Measurements from ENCODE around the gene DCTPP1.
A peak's percentile ranks its signal among the peaks of the same experiment; 100 is the strongest.

The DCTPP1 gene

DNA sequence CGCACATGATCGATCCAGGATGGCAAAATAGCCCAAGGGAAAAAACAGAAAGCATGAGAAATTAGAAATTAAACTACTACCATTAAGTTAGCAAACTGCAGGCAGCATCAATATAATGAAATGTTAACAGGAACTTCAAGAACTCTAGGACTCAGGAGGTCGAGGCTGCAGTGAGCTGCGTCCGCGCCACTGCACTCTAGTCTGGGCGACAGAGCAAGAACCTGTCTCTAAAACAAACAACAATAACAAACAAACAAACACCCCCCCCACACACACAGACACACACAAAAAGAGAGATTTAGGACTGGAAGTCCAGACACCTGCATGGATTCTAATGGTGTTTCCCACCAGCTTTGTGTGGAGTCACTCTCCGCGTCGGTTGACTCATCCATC is 16.4 kb upstream of the DCTPP1 start:
- DNase-seq = no peak

DNA sequence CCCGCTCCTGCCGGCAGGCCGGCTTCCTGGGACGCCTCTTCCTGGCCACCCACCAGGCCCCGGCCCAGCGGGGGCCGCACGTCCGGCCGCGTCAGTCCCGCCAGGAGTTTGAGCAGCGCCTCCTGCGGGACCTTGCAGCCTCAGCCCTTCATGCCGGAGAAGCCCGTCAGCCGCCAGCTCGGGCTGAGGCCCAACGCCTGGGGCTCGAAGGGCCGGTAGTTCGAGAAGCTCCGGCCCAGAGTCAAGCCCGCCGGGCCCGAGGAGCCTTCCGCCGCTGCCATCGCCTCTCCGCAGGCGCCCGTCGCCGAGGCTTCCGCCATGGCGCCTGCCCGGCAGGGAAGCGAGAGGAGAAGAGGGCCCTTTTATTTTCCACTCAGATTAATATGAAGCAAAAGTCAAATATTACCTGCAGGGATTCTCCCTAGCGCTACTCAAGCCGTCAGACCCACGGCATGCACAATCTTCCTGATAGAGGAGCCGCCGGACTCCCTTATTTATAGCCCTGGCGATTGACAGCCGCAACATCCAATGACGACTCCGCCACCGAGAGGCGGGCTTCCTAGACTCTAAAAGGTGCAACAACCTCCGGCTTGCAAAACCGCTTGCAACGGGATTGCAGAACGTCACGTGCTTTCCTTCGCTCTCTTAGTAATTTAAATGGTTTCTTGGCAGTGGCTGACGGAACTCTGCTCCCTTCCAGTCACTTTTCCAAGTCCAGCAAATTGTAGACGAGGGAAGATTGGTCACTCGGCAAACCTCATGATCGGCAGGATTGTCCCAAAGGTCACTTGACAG is 15.8 kb upstream of the DCTPP1 start, which contains the start of gene SEPHS2:
TSS of gene SEPHS2 (minus strand) at position 467 of the 795 bp plus-strand sequence. CDS start at position 320, 147 bp downstream.
- DNase-seq = peak; percentile 91

DNA sequence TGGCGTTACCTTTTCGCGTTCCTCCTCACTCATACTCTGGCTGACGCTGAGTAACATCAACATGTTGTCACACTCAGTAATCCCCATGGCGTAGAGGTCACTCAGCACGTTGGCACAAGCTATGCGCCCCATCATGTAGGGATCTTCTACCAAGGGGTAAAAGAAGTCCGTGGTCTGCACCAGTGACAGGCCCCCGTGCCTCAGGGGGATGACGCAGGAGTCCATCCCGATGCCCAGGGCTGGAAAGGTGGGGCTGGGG is 15.2 kb upstream of the DCTPP1 start:
- DNase-seq = no peak

DNA sequence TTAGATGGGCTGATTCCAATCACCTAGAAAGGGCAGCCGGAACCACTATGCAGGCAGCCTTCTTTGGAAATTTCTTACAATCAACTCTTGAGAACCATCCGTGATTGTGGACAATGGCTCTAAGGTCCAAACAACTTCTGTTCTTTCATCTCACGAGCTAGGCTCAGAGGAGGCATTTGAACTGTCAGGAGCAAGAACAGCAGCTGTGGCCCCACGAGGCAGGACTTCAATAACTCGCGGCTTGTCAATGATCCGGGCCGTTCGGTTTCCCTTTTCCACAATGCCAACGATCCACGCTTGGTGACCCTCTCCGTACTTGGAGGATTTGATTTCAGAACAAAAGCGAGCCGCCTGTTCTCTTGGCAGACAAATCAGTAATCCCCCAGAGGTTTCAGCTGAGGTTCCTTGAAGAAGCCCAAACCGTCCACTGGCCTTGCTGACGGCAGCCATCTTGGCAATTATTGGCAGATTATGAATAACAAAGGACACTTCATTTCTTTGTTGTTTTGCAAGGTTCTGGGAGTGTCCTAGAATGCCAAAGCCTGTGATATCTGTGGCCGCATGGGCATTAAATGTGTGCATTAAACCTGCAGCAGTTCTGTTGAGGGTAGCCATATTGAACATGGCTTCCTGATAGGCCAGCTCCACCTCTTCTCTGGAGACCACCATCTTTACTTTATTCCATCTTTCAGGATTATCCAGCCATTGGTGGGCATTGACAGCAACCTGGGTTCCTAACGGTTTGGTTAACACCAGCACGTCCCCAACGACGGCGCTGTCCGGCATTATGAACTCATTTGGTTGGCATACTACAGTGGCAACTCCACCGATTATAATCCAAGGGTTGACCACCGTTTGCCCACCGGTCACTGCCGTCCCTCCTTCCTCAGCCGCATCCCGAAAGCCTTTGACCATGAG is 14.7 kb upstream of the DCTPP1 start:
- DNase-seq = no peak

DNA sequence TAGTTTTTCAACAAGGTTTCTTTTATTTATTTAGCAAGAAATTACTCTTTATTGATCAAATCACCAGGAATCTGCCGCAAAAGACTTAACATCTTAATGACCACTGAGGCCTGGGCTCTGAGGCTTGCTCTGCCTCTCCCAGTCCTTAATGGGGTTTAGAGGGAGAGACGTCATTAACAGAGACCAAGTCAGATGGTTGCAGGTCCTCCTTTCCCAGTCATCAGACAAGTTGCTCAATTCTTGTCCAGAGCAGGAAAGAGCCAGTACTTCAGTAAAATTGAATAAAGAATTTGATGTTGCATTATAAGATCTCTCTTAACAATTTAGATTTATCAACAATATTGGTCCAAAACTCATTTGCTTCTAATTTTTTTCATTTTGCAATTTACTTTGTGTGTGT is 13.8 kb upstream of the DCTPP1 start:
- DNase-seq = no peak

DNA sequence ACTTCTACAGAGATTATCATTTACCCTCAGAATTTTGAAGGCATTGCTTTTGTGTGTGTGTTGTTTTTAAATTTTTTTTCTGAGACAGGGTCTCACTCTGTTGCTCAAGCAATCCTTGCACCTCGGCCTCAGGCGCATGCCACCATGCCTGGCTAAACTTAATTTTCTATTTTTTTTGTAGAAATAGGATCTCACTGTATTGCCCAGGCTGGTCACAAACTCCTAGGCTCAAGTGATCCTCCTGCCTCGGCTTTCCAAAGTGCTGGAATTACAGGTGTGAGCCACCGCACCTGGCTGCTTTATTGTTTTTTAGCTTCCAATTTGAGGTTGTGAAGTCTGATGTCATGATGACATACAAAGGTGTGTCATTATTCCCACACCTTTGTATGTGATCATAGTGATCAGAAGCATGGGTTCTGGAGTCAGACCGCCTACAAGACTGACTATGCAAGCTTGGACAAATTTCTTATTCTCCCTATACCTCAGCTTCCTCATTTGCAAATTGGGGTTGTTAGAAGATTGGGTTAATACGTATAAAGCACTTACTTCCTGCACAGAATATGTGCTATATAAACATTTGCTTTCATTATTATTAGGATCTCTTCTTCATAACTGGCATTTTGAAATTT is 10.0 kb upstream of the DCTPP1 start:
- DNase-seq = no peak

DNA sequence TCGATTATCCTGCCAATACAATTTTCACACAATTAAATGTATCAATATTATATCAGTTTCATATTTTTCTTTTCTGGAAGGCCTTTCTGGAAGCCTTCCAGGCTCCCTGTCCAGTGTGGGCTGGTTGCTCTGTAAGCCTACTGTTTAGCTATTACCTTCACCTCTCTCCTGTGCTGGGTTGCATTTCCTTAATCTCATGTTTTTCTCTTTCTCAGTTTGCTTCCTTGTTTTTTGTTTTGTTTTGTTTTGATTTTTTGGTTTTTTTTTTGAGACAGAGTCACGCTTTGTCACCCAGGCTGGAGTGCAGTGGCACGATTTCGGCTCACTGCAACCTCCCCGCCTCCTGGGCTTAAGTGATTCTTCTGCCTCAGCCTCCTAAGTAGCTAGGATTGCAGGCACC is 9.0 kb upstream of the DCTPP1 start:
- no peak for DNase-seq

DNA sequence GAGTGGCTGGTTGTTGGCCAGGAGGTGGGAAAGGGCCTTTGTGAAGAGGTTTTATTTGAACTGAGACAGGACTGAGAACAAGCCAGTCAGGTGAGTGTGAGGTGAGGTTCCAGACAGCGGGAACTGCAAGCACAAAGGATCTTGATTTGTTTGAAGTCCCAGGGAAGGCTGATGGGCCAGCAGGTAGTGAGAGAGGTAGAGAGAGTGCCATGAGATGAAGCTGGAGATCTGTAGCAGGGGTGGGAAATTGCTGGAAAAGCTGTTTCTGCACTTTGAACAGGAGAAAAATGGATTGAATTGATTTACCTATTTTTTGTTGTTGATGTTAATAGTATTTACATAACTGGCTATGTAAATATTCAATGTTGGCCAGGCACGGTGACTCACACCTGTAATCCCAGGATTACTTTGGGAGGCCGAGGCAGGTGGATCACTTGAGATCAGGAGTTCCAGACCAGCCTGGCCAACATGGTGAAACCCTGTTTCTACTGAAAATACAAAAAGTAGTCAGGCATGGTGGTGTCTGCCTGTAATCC is 7.7 kb upstream of the DCTPP1 start:
- DNase-seq = no peak

DNA sequence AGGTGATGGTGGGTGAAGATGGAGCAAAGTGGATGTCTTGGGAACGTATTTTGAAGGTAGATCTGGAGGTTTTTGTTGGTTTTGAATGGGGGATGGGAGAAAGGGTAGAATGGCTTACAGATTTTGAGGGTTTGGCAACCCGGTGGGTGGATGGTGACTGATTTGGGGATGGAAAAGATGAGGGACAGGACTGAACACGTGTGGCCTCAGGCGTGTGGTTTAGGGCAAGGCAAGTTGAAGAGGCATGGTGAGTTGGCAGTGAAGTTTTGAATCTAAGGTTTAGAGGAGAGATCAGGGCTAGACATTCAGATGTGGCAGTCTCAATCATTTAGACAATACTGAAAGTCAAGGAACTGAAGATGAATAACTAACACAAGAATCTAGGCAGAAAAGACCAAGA is 5.0 kb upstream of the DCTPP1 start:
- DNase-seq = no peak

DNA sequence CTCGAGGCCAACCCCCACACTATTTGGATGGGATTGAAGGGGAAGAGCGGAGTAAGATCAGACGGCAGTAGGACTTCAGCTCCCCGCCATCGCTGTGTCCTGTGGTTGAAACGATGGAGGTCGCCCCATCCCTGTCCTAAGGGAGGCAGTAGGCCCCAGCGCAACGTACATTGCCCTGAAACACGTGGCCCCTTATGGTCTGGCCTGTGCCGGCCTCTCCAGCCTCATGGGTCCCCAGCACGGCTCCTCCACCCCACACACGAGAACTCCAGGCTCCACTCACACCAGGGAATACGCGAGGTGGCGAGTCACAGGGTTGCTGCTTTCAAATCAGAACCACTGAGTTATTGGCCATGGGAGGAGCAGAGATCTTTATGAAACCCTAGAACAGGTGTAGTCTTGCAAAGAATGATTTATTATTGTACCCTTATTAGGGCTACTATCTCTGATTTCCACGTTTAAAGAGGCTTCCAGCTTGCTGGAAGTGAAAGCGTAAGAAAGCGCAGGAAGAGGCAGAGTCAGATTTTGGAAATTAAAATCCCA is 669 bp upstream of the DCTPP1 start:
- DNase-seq = no peak

DNA sequence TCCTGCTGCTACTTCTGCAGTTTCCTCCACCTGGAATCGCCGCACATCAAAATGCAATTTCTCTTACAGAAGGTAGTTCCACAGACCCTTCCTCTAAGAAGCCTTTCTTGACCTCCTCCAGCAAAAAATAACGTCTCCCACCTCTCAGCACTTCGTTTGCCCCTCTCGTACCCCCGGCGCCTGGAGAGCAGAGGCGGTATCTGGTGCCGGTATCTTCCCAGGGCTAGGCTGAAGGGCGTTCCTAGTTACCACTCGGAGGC is 482 bp downstream of the DCTPP1 start:
- DNase-seq = no peak

DNA sequence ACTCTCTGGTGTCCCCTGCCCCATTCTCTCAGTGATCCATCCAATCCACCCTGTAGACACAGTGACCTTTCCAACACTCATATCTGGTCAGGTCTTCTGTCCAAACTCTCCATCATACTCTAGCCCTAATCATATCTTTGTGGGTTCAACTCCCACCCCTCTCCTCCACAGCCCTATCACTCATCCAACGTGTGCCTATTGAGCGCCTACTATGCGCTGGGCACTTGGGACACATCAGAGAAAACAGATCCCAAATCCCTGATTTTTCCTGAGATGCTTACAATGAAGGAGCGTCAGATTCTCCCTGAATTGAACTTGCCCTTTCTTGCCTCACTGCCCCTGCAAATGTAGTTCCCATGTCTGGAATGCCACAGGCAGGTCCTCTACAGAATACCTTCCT is 1.8 kb downstream of the DCTPP1 start:
- DNase-seq = no peak

DNA sequence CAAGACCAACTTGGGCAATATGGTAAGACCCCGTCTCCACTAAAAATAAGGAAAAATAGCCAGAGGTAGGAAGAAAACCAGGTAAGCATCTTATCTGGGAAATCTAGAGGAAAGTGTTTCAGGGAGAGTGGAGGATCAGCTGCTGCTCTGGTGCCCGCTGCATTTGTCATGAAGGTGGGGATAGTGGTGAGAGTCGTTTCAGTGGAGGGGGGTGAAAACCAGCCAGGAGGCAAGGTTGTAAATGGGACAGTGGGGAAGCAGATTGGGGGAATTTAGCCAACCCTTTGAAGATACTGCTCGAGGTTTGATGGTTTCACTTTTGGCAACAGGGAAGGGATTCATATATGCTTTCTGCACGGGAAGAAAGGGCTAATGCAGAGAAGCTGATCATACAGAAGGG is 8.8 kb downstream of the DCTPP1 start:
- DNase-seq = no peak

DNA sequence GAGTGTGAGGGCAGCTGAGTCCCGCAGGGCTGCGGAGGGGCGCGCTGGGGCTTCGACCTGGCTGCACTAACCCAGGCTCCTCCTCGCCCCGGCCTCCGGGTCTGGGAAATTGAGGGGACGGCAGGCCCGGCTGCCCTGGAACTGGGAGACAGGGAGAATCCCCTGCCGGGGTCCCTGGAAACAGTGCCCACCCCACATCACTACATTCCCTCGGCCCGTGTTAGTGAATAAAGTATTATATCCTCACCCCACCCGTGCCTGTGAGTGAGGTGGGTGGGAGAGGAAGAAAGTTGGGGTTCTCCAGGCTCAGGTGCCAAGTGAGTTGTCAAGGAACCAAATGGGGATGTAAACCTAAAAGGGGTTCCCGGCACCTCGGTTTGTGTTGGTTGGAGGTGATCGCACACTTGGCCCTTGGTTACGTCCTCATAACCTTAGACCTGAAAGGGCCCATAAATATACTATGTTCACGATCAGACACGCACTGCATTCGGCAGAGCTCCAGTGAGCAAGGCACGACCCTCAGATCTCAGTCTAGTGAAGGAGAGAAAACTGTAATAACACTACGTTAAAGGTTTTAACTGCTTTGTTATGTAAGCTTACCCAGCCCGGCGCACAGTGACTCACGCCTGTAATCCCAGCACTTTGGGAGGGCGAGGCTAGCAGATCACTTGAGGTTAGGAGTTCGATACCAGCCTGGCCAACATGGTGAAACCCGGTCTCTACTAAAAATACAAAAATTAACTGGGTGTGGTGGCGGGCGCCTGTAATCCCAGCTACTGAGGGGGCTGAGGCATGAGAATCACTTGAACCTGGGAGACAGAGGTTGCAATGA is 11.3 kb downstream of the DCTPP1 start:
- no peak for DNase-seq

DNA sequence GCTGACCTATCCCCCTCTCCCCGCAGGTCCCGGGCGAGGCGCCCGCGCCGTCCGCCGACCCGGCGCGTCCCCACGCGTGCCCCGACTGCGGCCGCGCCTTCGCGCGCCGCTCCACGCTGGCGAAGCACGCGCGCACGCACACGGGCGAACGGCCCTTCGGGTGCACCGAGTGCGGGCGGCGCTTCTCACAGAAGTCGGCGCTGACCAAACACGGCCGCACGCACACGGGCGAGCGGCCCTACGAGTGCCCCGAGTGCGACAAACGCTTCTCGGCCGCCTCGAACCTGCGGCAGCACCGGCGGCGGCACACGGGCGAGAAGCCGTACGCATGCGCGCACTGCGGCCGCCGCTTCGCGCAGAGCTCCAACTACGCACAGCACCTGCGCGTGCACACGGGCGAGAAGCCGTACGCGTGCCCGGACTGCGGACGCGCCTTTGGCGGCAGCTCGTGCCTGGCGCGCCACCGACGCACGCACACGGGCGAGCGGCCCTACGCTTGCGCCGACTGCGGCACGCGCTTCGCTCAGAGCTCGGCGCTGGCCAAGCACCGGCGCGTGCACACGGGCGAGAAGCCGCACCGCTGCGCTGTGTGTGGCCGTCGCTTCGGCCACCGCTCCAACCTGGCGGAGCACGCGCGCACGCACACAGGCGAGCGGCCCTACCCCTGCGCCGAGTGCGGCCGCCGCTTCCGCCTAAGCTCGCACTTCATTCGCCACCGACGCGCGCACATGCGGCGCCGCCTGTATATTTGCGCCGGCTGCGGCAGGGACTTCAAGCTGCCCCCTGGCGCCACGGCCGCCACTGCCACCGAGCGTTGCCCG is 12.1 kb downstream of the DCTPP1 start:
- peak; percentile 85 for DNase-seq

DNA sequence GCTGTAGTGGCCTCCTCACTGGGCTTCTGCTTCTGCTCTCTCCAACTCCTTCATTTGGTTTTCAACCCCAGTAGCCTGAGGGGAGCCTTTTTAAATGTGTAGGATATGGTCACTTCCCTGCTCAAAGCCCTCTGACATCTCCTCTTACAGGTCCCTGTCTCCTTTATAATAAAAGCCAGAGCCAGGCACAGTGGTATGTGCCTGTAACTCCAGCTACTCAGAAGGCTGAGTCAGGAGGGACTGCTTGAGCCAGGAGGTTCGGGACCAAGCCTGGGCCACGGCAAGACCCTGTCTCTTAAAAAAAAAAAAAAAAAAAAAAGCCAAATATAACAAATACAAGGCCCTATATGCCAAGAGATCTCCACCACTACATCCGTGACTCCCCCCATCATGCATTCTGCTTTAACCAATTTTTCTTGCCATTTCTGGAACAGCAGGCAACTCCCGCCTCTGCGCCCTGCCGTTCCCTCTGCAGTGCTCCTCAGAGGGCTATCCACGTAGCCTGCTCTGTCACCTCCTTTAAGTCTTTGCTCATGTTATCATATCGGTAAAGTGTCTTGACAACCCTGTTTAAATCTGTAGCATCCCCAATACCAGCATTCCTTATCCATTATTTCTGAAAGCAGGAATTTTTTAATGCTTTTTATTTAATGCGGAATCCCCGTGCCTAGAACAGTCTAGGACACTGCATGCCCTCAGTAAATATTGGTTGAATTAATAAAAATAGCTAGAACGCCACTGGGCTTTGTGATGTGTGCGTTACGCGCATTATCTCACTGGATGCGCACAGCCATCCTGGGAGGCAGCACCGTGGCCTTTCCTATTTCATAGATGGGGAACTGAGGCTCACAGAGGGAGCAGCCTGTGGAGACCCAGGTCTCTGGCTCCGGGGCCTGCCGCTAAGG is 13.0 kb downstream of the DCTPP1 start:
- no peak for DNase-seq

DNA sequence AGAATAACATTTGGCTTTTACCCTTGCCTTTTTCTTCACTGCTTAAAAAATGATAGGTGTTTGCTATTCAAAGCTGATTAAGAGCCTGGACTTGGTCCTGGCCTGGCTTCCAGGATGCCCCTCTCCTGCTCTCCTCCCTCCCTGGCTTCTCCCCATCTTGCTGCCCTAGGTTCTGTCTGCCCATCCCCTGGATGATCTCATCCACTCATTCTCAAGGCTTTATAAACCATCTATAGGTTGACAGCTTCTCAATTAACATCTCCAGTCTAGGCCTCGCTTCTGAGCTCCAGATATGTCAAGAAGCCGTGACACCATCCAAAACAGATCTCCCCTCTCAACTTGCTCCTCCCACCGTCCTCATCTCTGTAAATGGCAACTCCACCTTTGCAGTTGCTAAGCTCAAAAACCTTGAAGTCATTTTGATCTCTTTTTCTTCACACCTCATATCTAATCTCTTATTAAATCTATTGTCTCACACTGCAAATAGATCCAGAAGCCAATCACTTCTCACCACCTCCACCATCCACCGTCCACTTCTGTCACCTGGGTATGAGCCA is 13.7 kb downstream of the DCTPP1 start:
- no peak for DNase-seq

DNA sequence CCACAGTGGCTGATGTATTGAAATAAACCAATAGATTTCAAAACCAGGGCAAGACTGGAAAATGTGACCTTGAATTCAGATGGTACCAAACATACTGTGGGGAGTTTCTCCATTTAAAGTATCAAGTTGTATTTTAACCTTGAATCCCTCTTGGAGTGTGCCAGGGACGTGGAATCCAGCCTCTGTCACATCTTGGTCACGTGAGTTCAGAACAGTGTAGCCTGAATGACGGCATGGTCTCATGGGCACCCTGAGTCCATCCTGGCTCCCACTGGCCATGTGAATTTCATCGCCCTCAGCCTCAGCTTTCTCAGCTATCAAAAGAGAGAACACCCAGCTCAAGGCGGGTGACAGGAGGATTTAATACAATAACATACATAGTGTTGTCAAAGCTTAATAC is 15.7 kb downstream of the DCTPP1 start:
- DNase-seq = no peak

DNA sequence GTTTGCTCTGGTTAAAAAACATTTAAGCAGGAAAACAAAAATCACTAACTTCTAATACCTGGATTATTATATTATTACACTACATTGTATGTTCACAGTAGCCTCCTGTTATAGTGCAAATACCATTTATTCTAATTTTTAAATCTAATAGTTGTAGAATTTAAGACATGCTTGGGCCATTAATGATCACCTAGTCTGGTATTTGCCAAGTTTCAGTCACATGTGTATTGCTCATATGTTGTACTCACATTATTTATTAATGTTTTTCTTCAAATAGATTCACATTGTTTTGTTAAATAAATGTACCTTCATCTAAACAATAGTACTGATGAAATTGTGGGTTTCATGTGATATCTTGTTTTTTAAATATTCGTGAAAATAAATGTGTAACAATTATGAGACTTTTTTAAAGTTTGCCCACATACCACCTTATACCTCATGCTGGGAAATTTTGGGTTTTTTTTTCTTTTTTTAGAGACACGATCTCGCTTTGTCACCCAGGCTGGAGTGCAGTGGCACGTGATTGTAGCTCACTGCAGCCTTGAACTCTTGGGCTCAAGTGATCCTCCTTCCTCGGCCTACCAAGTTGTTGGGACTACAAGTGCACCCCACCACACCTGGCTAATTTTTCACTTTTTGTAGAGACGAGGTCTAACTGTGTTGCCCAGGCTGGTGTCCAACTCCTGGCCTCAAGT is 16.6 kb downstream of the DCTPP1 start:
- no peak for DNase-seq
